ENCODE results near the gene OR6C65.

The OR6C65 gene

DNA sequence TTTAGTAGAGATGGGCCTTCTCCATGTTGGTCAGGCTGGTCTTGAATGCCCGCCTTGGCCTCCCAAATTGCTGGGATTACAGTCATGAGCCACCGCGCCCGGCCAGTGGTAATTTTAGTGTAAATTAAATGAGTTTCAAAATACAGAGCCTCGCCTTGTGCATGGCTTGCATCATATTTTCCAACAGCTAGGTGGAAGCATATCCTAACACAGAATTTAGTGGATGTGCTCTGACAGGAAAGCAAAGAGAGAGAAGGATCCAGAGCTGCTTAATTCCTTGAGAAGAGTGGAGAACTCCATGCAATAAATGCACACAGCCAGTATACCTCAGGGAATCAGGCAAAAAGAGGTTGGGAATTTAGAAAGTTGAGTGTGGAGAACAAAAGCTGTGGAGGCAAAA lies 46.0 kb downstream of the OR6C65 start:
- DNase-seq (ENCODE audit: low read depth, low spot score): no peak

DNA sequence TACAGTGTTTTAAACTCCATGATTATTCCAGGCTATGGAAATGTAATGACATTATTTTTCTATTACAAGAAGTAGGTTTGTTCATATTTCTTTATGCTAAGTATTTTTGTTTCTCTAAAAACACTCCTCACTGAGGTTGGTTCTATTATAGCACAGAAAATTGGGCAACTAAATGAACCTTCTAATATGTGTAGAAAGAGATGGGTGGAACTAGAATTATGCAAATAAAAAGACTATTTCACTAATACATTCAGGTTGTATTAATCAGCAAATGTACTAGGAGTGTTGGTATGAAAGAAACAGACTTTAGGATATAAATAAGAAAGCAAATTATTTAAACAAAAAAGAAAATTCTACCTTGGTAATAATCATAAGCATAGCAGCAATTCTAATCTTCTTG lies 48.5 kb downstream of the OR6C65 start:
- no peak for DNase-seq (ENCODE audit: low read depth, low spot score)
